Measurements from ENCODE around the gene NKX2-3.

NKX2-3 gene

DNA sequence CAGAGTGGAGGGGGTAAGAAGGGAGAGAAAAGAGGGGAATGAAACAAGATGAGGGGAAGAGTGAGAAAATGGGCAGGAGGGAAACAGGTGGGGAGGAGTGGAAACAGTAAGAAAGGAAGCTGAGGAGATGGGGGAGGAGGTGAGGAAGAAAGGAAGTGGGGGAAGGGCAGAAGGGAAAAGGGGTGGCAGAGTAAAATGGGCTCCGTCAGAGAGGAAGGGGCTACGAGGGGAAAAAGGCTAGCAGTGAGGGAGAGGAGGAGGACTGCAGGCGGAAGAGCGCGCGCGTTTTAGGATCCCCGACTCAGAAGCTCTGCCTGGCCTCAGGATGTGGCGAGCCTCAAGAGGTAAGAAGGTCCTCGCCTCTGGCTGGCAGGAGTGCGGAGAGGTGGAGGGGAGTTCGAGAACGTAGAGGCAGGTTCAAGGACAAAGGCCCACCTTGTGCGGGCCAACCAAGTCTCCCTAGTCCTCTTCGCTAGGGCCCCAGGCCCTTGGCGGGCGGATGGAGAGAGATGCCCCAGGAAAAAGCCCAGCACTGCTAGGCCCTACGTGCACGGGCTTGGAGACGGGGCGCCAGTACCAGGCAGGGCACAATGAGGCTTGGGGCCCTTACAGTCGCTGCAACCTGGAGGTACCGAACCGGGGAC is 5.8 kb upstream of the NKX2-3 start:
- no peak for DNase-seq (ENCODE audit: low read depth in 2 of 2)

DNA sequence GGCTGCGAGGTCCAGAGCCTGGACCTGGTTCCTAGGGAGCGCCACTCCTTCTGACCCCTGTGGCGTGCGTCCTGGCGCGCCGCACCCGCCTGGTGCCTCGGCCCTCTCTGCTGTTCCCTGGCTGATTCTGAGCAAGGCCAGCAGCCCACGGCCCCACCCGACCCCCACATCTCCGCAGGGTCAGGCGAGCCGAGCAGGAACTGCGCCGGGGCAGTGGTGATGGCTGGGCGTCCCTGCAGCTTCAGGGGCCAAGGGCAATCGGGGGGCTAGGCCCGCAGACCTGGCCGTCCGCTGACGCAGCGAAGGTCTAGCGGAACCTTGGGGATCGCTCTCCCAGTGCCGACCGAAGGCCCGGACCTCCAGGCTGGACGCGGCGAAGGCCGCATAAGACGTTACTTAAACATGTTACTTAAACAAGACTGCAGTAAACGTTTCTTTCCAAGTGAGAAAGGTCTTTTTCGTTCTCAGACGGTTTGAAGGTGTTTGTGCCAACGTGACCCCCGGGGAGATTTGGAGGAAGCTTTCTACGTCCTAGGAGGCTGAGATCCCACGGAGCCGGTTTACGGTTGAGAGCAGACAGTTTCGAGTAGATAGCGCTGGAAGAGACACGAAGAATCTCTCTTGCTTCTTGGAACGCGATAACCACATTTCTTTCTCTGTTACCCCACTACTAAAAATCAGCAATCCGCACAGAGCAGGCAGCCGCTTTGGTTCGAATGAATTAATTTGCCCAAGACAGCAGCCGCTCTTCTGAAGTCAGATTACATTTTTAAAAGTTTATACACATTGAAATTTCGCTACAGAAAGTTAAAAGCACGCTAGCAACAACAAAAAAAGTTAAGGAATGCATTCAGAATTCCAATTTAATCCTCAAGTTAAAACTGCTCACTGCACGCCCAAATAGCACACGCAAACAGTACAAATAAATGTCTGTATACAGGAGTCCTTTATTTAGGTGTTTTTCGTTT is 4.9 kb upstream of the NKX2-3 start:
- no peak for DNase-seq (ENCODE audit: low read depth in 2 of 2)

DNA sequence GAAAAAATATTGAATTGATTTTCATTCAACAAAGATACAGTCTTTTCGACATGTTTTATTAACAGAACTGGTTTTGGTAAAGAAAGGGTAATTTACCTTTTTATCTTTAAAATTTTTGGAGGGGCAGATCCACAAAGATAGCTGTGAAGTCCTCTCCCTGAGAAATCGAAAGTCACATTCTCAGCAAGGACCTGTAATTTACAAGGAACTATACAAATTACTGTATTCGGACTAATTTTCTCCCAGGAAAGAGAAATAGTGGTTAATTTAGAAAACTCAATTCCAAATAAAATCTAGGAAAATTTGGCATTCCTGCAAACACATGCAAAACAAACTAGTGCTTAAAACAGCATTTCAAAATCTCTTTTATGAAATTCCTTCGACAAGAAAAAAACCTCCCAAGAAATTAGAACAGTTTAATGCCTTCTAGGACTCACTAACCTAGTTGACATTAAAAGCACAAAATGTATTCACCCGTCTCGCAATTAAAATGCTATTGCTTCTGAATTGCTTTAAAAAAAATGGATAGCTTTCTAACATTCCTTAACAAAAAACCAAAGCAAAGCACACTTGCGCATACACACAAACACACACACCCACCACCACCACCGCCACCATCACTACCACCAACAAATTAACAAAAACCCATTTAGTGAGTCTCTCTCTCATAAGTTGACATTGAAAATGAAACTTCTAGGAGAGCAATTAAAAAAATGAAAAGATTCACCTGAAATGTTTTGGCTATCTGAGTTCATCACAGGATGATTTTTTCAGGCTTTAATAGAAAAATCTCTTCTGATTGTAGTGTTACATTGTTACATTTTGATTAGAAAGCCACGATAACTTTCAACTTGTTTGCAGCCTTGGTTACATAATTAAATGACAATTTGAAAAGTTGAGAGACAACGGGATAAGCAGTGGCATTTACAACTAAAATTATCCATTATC is 4.0 kb upstream of the NKX2-3 start:
- DNase-seq (ENCODE audit: low read depth in 2 of 2), result no peak

DNA sequence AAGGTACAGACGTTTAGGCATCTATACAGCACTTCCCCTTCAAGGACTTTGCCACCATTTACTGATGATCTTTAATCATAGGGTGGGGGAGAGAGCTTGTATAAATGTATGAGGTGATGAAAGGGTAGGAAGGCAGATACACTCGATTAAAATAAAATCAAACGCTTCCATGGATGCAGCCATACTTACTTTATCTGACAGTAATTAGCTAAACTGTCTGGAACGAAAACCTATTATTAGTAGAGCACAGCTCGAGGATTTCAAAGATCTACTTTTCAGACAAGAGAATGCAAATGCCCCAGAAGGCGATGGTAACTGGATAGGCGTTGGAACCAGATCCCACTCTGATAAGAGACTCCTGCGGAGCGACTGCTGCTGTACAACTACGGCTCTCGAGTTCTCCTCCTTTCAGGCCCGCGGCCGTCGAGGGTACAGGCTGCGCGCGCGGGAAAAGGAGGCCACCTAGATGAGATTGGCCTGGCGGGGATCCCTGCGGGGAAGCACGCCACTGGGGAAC is 3.1 kb upstream of the NKX2-3 start:
- no peak for DNase-seq (ENCODE audit: low read depth in 2 of 2)

DNA sequence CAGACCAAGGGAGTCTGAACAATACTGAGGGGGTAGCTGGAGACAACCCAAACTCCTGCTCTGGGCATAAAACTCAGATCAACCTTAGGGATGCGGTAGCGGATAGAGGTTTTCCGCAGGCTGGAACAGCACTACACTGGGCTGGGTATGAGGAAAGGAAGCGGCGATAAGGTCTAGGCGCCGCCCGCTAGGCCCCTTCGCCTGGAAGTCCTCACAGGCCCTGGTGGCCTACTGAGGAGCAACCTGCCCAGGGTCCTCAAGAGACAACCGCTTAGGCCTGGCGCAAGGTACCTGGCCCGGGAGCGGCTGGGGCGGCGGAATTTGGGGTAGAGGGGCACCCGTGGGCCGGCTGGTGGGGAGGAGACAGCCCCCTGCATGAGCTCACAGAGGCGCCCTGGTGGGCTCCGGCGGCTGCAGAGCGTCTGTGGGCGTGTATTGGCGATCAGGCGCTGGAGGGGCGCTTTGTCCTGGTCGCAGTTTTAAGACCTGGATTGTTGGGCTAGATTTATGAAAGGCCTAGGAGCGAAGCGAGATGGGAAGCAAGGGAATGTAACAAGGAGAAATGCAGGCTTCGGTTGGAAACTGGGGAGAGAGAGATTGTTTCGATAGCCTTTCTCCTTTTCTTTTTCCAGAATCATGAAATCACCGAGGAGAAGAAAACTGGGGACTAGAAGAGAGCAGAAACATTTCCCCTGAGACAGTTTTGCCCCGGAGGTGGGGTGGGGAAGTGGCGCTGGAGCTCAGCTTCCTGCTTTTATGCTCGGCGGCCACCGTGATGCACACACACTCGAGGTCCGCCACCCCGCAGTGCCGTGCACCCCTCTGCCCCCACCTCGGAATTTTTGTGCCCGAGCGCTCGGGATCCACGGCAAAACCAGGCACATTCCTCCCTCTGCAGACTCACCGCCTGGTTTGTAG is 2.4 kb upstream of the NKX2-3 start:
- no peak for DNase-seq (ENCODE audit: low read depth in 2 of 2)

DNA sequence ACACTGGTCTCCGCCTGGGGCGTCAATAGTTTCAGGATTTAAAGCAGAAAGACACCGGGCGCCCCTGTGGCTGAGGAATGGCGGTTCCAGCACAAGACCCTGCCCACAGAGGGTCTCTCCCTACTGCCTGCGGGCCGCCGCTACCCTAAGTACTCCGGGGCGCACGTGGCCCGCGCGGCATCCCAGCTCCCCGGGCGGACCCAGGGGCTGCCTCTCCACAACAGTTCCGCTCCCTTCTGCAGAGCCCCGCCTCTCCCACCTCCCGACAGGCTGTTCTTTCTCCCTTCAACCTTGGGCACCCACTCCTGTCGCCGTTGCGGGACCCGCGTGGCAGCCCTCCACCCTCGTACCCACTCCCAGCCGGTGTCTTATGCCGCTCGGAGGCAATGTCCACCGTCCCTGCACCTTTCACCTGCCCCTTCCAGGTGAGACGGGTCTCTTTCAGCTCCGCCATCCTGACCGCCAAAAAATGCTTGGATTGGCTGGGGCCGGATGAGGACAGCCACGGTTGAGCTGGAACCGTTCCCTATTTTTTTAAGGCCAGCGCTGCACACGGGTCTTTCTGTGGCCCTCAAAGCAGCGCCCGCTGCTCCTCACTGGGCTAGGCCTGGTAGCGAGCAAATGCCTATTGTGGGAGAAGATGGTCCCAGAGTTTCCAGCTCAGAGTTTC is 1.6 kb upstream of the NKX2-3 start:
- no peak for DNase-seq (ENCODE audit: low read depth in 2 of 2)

DNA sequence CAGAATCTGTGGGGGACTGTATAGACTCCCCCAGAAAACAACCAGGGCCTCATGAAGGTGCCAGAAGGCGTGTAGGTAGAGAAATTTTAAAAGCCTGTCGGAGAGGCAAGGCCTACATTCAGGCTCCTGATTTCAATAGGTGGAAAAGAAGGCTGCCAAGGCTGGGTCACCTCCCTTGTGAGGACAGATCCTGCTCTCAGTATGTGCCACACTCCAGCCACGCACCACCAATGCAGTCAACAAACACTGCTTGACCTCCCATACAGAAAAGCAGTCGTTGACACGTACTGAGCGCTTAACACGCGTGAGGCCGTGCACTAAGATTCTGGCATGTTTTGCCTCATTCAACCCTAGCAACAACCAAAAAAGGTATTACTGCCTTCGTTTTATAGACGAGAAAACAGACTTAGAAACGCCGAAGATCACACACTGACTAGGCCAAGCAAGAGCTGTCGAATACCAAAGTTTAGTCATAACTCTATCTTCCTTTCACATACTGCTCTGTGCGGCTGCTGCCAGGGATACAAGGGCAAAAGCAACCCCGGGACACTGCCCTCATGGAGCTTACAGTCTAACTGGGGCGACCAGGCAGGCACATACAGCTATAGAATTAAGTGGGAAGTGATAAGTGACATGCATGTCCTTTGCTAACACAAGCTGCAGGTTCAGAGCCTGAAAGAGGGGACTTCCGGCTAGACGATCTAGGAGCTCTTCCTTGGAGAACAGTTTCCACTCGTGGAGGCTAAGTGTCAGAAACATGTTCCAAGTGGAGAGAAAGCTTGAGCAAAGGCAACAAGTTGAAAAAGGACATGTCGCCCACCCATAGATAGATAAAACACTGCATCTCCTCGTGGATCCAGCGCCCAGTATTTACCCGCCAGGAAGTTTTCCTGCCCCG is 797 bp upstream of the NKX2-3 start:
- DNase-seq (ENCODE audit: low read depth in 2 of 2), result no peak

DNA sequence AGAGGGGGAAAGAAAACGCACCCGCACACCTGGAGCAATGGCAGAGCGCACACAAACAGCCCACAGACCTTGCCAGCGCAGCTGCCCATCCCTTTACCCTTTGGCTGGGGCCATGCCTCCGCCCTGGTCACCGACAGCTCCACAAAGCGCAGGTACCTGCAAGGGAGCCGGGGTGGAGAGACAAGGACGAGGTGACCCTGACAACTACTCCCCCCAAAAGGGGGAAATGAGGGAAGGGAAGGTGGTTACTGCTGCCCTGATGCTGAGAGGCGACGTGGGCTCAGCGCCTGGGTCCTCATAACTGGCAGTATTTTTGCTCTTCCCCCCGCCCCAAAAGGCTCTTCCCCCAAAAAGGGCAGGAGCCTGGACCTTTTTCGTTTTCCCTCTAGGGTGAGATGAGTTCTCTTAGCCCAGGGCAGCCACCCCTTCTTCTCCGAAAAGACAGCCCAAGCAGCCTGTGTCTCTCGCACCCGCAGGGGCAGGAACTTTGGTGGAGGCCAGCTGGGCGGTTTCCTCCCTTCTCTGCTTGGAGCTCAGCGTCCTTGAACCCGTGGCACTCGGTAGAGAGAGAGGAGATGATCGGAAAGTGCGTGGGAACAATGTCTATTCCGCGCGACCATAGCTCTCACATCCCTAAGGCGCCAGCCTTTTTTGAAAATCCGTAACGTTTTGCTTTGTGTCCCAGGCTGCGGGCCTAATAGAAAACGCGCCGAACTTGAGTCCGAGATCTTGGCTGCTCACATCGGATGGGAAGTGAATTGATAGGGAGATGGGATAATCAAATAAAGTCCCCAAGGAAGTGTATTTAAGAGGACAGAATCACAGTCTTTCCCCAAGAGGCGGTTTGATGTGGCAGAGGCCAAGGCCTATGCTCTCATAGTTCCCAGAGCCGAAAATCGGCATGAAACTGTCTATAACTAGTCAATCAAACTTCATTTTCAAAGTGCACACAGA is 1.0 kb downstream of the NKX2-3 start:
- DNase-seq (ENCODE audit: low read depth in 2 of 2), result no peak

DNA sequence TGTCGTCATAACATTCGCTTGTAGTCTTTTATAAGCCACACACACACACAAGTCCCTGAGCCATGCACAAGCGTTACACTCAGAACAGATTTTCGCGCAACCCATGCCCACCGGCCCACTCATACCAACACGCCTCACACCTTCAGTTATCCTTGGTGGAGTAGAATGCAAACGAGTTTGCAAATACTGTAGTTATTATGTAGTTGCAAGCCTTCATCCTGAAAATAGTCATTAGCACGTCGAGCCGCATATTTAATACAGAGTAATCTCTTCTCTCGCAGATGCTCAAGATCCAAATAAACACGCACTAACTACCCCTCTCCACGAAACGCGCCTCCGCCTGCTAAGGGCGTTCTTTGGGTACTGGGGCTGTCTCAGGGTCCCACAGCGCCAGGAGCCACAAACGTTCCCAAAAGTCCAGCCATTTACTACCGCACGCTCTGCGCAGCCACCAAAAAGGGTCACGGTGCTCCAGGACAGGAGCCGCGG is 1.8 kb downstream of the NKX2-3 start:
- no peak for DNase-seq (ENCODE audit: low read depth in 2 of 2)

DNA sequence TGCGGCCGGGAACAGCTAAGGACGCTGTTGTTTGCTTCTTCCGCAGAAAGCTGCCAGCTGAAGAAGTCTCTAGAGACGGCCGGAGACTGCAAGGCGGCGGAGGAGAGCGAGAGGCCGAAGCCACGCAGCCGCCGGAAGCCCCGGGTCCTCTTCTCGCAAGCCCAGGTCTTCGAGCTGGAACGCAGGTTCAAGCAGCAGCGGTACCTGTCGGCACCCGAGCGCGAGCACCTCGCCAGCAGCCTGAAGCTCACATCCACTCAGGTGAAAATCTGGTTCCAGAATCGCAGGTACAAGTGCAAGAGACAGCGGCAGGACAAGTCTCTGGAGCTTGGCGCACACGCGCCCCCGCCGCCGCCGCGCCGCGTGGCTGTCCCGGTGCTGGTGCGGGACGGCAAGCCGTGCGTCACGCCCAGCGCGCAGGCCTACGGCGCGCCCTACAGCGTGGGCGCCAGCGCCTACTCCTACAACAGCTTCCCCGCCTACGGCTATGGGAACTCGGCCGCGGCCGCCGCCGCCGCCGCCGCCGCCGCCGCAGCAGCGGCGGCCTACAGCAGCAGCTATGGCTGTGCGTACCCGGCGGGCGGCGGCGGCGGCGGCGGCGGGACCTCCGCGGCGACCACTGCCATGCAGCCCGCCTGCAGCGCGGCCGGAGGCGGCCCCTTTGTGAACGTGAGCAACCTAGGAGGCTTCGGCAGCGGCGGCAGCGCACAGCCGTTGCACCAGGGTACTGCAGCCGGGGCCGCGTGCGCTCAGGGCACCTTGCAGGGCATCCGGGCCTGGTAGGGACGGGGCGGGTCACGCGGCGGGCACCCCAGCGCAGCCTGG is 2.4 kb downstream of the NKX2-3 start:
- DNase-seq (ENCODE audit: low read depth in 2 of 2), result no peak

DNA sequence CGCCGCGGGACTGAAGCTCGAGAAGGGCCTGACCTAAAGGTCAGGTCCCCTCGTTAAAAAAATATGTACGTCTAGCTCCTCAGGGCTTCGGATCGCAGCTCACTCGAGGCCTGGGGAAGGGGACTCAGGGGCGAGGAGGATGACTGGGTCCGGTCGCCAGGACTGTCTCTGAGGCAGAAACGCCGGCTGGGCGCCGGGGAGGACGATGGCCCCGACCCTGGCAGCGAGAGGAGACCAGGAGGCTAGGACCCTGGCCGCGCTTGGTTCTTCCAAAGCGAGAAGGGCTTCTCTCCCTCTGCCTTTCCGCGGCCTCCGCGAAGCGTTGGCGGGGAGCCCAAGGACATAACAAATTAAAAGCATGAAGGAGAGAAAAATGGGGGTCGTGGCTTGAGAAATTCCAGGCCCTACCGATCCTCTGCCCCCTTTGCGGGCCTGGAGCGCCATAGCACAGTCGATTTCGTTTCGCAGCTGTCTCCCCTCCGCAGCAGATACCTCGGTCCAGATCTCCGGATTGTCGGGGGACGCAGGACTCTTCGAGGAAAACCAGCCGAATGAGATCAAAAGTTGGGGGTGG is 3.1 kb downstream of the NKX2-3 start:
- no peak for DNase-seq (ENCODE audit: low read depth in 2 of 2)

DNA sequence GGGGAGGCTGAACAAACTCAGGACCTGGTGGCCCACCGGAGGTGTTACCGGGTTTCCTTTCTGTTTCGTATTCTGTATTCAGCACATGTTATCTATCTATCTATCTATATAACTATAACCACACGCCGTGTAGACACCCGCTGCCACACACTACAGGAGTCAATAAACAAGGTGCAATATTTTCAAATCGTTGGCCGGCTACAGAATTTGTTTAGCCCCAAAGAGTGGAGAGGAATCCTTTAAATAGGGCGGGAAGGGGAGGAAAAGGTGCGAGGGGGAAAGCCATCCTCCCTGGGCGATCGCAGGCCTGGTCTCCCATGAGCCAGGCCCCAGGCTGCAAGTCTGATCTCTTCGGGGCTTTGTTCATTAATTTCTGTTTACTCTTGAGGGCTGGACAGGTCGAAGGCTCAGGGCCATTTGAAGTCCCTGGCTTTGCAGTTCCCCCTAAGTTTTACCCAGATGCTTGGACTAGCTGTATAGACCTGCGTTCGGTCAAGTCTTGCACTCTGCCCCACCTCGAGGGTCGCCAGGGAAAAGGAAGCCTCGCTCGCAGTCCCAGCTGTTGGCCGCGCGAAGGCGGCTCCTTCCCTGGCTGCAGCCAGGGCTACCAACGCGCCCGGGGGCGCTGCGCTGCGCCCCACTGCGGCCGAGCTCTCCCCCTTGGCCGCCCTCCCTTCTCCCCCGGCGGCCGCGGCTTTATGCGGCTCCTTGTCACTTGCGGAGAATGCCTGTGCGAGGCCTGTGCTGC is 3.8 kb downstream of the NKX2-3 start:
- DNase-seq (ENCODE audit: low read depth in 2 of 2), result no peak

DNA sequence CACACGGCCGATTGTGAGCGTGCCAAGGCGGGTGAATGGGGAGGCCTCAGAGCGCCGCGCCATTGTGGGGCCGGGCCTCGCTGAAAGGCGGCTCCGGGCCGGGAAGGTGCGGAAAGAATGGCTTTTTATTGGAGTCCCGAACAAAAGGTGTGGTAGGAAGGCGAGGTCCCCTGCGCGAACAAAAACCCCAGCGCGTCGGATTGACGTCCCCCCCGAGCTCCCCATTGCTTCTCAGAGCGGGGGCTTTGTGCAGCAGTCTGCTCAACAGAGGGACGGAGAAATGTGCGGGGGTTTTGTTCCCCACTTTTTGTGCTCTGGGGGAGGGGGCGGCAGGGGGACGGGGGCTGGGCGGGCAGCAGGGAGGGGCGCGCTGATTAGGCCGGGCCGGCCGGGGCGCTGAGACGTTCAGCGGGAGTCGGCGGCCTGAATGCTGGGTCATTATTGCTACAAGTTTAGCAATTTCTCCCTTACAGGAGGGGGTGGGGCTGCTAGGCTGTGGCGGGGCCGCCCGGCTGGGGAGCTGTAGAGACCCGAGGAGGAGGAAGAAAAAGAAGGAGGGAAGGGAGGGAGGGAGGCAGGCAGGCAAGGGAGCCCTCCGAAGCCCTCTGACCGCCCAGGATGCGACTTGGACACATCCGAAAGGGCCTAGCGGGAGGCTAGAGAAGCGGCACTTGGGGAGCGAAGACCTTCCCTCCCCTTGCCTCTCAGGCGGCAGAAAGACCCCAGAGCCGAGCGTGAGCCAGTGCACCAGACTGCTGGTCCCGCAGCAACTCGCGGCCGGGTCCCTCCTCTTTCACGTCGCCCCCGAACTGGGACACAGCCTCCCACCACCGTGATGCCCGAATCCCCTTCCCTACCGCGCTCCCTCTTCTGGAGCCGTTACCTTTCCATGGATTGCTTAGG is 4.6 kb downstream of the NKX2-3 start:
- no peak for DNase-seq (ENCODE audit: low read depth in 2 of 2)

DNA sequence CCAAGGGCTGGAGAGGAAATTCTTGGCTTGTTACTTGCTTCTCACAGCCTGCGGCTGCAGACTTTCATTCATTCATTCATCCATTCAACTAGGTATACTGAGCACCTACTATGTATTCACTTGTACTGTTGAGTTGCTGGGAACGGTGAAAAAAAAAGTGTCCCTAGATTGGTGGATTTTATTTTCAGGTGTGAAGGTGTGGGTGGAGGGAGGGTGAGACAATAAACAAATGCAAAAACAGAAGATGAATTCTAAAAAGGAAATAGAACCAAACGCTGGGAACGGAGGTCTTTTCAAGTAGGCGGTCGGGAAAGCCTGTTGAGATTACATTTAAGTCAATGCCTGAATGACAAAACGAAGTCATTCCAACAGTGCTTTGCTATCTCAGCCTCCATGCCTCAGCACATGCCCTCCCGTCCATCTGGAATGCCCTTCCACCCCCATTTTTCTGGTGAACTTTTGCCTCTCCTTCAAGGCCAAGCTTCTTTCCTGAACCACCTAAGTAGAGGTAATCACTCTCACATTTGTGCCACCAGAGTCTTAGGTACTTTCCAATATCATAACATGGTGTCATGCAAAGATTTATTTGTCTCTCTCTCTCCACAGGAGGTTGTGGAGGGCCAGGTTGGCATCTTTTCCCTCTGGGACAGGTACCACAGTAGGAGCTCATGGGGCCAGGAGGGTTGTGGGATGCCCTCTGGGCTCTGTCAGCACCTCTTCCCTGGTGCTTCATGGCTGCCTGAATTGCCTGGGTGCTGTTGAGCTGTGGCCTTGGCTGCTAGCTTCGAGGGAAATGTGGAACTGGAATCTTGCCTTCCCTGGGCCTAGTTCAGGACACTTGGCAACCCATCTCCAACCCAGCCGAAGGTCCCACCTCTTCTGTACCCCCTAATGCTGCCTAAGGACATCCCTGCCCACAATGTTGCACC is 5.5 kb downstream of the NKX2-3 start:
- no peak for DNase-seq (ENCODE audit: low read depth in 2 of 2)

Measured in stimulated activated CD8-positive, alpha-beta memory T cell treated with anti-CD3 and anti-CD28 coated beads, Interleukin-7, amount 100 ng/mL, for 1 hour (primary cell).